ENCODE results near the gene IL1RAPL2. TPM values are rescaled to one million over a fixed set of nuclear protein-coding genes. Genes with fewer than 3 reads are reported as not detected.

The IL1RAPL2 gene
- total and polyA plus RNA-seq, 2 of the 8 experiments (the other 6 are each of a cell fraction or from before 2014, with no cell fraction given): 0.20 to 1.3 TPM

DNA sequence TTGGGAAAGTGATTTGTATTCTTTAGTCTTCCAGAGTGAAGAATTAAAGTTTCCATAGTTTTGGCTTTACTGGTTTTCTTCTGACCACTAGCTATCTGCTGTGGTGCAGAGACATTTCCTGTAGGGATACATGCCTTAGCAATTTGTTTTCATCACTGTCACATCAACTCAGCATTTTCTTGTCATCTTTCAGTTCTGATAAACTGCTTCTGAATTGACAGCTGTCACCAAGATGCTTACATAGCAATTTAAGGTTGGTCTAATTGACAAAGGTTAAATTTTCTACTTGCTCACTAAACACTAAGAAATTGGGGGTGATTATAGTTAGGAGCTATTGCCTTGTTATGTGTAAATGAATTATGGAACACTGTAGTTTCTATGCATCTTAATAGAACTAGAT, 422.0 kb downstream of the IL1RAPL2 start (continued):
- no peak for TF ChIP-seq SIX5 (IDR thresholded peaks at IDR 0.05; ENCODE audit: low read depth, low read length)
- no peak for TF ChIP-seq CHD2 (IDR thresholded peaks at IDR 0.05; ENCODE audit: low read length)
- TF ChIP-seq GABPA (IDR thresholded peaks at IDR 0.05; ENCODE audit: borderline replicate concordance, insufficient read depth, low read length): no peak
- TF ChIP-seq NRF1 (IDR thresholded peaks at IDR 0.05; ENCODE audit: low read depth, low read length): no peak
- no peak for TF ChIP-seq TCF12 (IDR thresholded peaks at IDR 0.05; ENCODE audit: low read depth, low read length)
- no peak for TF ChIP-seq SUZ12 (IDR thresholded peaks at IDR 0.05; ENCODE audit: low read length)
- TF ChIP-seq MAFK (IDR thresholded peaks at IDR 0.05; ENCODE audit: low read depth, low read length): no peak
- no peak for TF ChIP-seq SP4 (IDR thresholded peaks at IDR 0.05; ENCODE audit: low read length)
- TF ChIP-seq RNF2 (IDR thresholded peaks at IDR 0.05; ENCODE audit: borderline replicate concordance, low read depth, low read length, missing control alignments, poor library complexity, severe bottlenecking): no peak

Measured in H1 (cell line).